HG03025 (cell line): ENCODE results near the gene UQCRQ.

ENCODE experiments used
- ATAC-seq: cut with Tn5 transposase; IDR thresholded peaks from one replicate; pipeline ENCODE4 v1.9.1; 2021; ENCODE audit warnings: mild to moderate bottlenecking, moderate library complexity; ENCODE audit not compliant: unreplicated experiment, low FRiP score

The UQCRQ gene

GRCh38 chr5:132898094-132898493, 31.7 kb downstream of the UQCRQ start:
- no peak for ATAC-seq

DNA sequence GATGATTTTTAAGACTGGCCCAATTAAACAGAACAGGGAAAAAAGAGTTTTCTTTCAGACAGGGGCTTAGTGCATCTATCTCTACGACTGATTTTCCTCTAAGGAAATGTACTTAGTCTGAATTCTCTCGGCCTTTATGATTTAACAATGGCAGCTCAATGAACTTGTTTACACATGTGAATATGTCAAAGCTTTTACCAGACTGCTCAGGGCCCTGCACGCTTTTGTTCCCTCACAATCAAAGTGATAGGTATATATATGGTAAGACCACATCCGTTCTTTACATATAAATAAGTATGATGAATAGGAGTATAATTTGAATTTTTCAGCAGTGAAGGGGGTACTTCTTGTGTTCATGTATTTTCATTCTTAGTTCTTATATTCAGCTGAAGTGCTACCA, 34.6 kb downstream of the UQCRQ start:
- no peak for ATAC-seq

GRCh38 chr5:132901730-132902129, 35.3 kb downstream of the UQCRQ start:
- no peak for ATAC-seq

GRCh38 chr5:132905938-132906337, 39.5 kb downstream of the UQCRQ start:
- ATAC-seq: no peak

GRCh38 chr5:132907161-132907560, 40.7 kb downstream of the UQCRQ start:
- no peak for ATAC-seq

- ATAC-seq: no peak
Measured at GRCh38 chr5:132909702-132910101, 43.3 kb downstream of the UQCRQ start.

- no peak for ATAC-seq
Measured at GRCh38 chr5:132915681-132916080, 49.2 kb downstream of the UQCRQ start.

GRCh38 chr5:132916086-132916485, 49.6 kb downstream of the UQCRQ start:
- no peak for ATAC-seq
